Left lobe of liver (tissue), 2 donors: ENCODE data around the gene MAP3K4. TPM values are rescaled to one million over a fixed set of nuclear protein-coding genes. Genes with fewer than 3 reads are reported as not detected.

Experiments used
- ATAC-seq: fragments of 200-7000 bp; cut with Tn5 transposase; one replicate; pipeline ENCODE4 v1.9.1; 2020; ENCODE audit warnings: mild to moderate bottlenecking, moderate library complexity
- DNase-seq: peaks from one replicate; pipeline ENCODE4 v3.0.0-alpha.2; 2020; ENCODE audit warnings: low spot score
- total RNA-seq: library from RNA; stranded (reverse); gene quantifications from one replicate; pipeline ENCODE4 v1.2.1, GENCODE V29; 2021
- donor health status: DM: no; HTN: no; CAD: no; lungs with moderate emphysema.
- donor health status: DM: no; HTN: yes; CAD: no.

MAP3K4 gene
- total RNA-seq, 1 donor from 2014 or later = 11.2 TPM

DNA sequence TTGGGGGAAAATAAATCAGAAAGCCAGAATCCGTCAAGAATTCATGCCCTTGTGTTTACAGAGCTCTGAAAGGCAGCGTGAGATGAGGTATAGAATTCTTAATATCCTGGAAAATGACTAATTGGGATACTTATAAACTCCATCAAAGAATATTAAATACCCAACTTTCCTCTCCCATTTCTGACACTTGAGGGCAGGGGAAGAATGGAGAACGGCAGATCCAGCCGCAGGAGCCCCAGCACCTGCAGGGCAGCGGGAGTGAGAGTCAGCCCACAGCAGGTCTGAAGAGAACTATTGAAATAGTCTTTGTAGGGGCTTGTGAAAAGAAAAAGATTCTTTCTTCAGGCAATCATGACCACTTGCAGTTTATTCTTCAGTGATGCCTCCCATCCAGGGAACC lies 175.1 kb downstream of the MAP3K4 start:
- DNase-seq = no peak
- no peak for ATAC-seq
